Vagina (tissue), 2 donors: ENCODE data around the gene RTN1.

ENCODE experiments used
- CTCF ChIP-seq, 3 experiments: fragments of 450-650 bp in 2 of 3; fragments of 200-600 bp in 1 of 3; sonication (generic) in 1 of 3; IDR thresholded peaks; one replicate each; pipeline ENCODE4 v1.5.1; 2017 to 2019; ENCODE audit warnings: antibody characterized with exemption in 3 of 3, mild to moderate bottlenecking in 2 of 3, moderate library complexity in 2 of 3
- POLR2A ChIP-seq, 2 donors: fragments of 450-650 bp; IDR thresholded peaks; one replicate each; pipeline ENCODE4 v1.6.1; 2017; ENCODE audit warnings: antibody characterized with exemption in 2 of 2, mild to moderate bottlenecking in 2 of 2, moderate library complexity in 2 of 2
- POLR2AphosphoS5 ChIP-seq, 2 donors: sonication (generic); formaldehyde crosslinking; IDR thresholded peaks; one replicate each; pipeline ENCODE4 v1.9.0; 2017; ENCODE audit warnings: antibody characterized with exemption in 2 of 2, mild to moderate bottlenecking in 2 of 2, low read depth in 1 of 2; ENCODE audit not compliant: insufficient read depth in 1 of 2

GRCh38 chr14:59849411-59850130 is 21.0 kb downstream of the RTN1 start:
- TF ChIP-seq CTCF (IDR thresholded peaks at IDR 0.05) (no peak), POLR2AphosphoS5 (IDR thresholded peaks at IDR 0.05; ENCODE audit: insufficient read depth in 1 of 2, low read depth in 1 of 2) (no peak), POLR2A (IDR thresholded peaks at IDR 0.05) (no peak)
